Mesenchymal stem cell (in vitro differentiated cells and primary cell): ENCODE data around the gene GTF2F2.

Experiments
- DNase-seq: peaks from one replicate; pipeline ENCODE4 v3.0.0-alpha.2; 2013
- H2AFZ ChIP-seq: one replicate; pipeline ENCODE4 v1.6.1; 2013; ENCODE audit warnings: low read depth, mild to moderate bottlenecking, control low read depth, inconsistent platforms, low read length, moderate library complexity
- H2AK5ac ChIP-seq: 2 replicates; pipeline ENCODE4 v1.6.1; 2013; ENCODE audit warnings: low read length, moderate library complexity, mild to moderate bottlenecking, inconsistent platforms; ENCODE audit not compliant: severe bottlenecking
- H2BK120ac ChIP-seq: one replicate; pipeline ENCODE4 v1.6.1; 2013; ENCODE audit warnings: low read depth, mild to moderate bottlenecking, inconsistent platforms, low read length, moderate library complexity
- H2BK12ac ChIP-seq, 2 experiments: one replicate each; pipeline ENCODE4 v1.6.1; 2013; ENCODE audit warnings: inconsistent platforms in 2 of 2, low read length in 2 of 2, mild to moderate bottlenecking in 2 of 2, moderate library complexity in 2 of 2, control low read depth in 1 of 2
- H2BK15ac ChIP-seq: one replicate; pipeline ENCODE4 v1.6.1; 2013; ENCODE audit warnings: mild to moderate bottlenecking, low read depth, inconsistent platforms; ENCODE audit not compliant: poor library complexity, severe bottlenecking
- H2BK5ac ChIP-seq: 2 replicates; pipeline ENCODE4 v1.6.1; 2013; ENCODE audit warnings: low read depth, mild to moderate bottlenecking, low read length, control low read depth, inconsistent platforms; ENCODE audit not compliant: poor library complexity, severe bottlenecking
- H3K14ac ChIP-seq, 2 experiments: one replicate each; pipeline ENCODE4 v1.6.1; 2013; ENCODE audit warnings: inconsistent platforms in 2 of 2, low read length in 2 of 2, control low read depth in 1 of 2, mild to moderate bottlenecking in 1 of 2, moderate library complexity in 1 of 2
- H3K18ac ChIP-seq, 2 experiments: one replicate each; pipeline ENCODE4 v1.6.1; 2013; ENCODE audit warnings: inconsistent platforms in 2 of 2, low read length in 2 of 2, control low read depth in 1 of 2, low read depth in 1 of 2, mild to moderate bottlenecking in 1 of 2
- H3K23ac ChIP-seq, 2 experiments: one replicate each; pipeline ENCODE4 v1.6.1; 2013; ENCODE audit warnings: inconsistent platforms in 2 of 2, low read length in 2 of 2, mild to moderate bottlenecking in 2 of 2, moderate library complexity in 2 of 2, control low read depth in 1 of 2
- H3K27ac ChIP-seq: 2 replicates; pipeline ENCODE4 v1.5.1; 2013; ENCODE audit warnings: mild to moderate bottlenecking, moderate library complexity, low read length, control low read depth, inconsistent platforms; ENCODE audit not compliant: poor library complexity, severe bottlenecking
- H3K27me3 ChIP-seq, 2 experiments: 2 replicates each; pipeline versions ENCODE4 v1.6.1 to v1.7.0; 2013; ENCODE audit warnings: low read length in 2 of 2, mild to moderate bottlenecking in 2 of 2, moderate library complexity in 2 of 2, control low read depth in 1 of 2, inconsistent platforms in 1 of 2; ENCODE audit not compliant: control insufficient read depth in 1 of 2, insufficient read depth in 1 of 2
- H3K36me3 ChIP-seq, 2 experiments: 2 replicates each; pipeline versions ENCODE4 v1.6.1 to v1.7.0; 2013; ENCODE audit warnings: low read length in 2 of 2, control low read depth in 1 of 2, inconsistent platforms in 1 of 2, low read depth in 1 of 2, mild to moderate bottlenecking in 1 of 2; ENCODE audit not compliant: insufficient read depth in 2 of 2, control insufficient read depth in 1 of 2
- H3K4ac ChIP-seq, 2 experiments: one replicate each; pipeline ENCODE4 v1.6.1; 2013; ENCODE audit warnings: inconsistent platforms in 2 of 2, low read length in 2 of 2, mild to moderate bottlenecking in 2 of 2, moderate library complexity in 2 of 2, control low read depth in 1 of 2, low read depth in 1 of 2
- H3K4me1 ChIP-seq: 2 replicates; pipeline ENCODE4 v1.6.1; 2013; ENCODE audit warnings: low read depth, low read length, control low read depth; ENCODE audit not compliant: control insufficient read depth, insufficient read depth
- H3K4me2 ChIP-seq: 2 replicates; pipeline ENCODE4 v1.6.1; 2013; ENCODE audit warnings: low read length, mild to moderate bottlenecking, inconsistent platforms; ENCODE audit not compliant: poor library complexity, severe bottlenecking
- H3K4me3 ChIP-seq, 2 experiments: 2 replicates each; pipeline versions ENCODE4 v1.5.1 to v1.7.0; 2013; ENCODE audit warnings: low read length in 2 of 2, mild to moderate bottlenecking in 2 of 2, control low read depth in 1 of 2, low read depth in 1 of 2; ENCODE audit not compliant: insufficient read depth in 1 of 2
- H3K79me1 ChIP-seq: replicated peaks from 2 replicates; pipeline ENCODE4 v1.6.1; 2013; ENCODE audit warnings: mild to moderate bottlenecking, control low read depth, low read length, inconsistent platforms; ENCODE audit not compliant: poor library complexity, severe bottlenecking
- H3K9ac ChIP-seq: 2 replicates; pipeline ENCODE4 v1.7.0; 2013; ENCODE audit warnings: mild to moderate bottlenecking, low read length, moderate library complexity
- H3K9me3 ChIP-seq: 2 replicates; pipeline ENCODE4 v1.7.0; 2013; ENCODE audit warnings: mild to moderate bottlenecking, low read length; ENCODE audit not compliant: control insufficient read depth
- H4K8ac ChIP-seq: one replicate; pipeline ENCODE4 v1.6.1; 2013; ENCODE audit warnings: inconsistent platforms, mild to moderate bottlenecking, low read length, moderate library complexity
- H4K91ac ChIP-seq: one replicate; pipeline ENCODE4 v1.6.1; 2013; ENCODE audit warnings: mild to moderate bottlenecking, low read length, inconsistent platforms
- WGBS: methylation state at CpG from one replicate; pipeline ENCODE4 v1.1.7; 2013; ENCODE audit warnings: mixed read lengths; 5-methylcytosine and 5-hydroxymethylcytosine counted together

GTF2F2 gene

GRCh38 chr13:45195421-45195820 lies 75.1 kb downstream of the GTF2F2 start:
- H3K14ac ChIP-seq = no peak overlapping the region
- no CpG with 5 or more reads among the region's 1 CpG for WGBS

DNA sequence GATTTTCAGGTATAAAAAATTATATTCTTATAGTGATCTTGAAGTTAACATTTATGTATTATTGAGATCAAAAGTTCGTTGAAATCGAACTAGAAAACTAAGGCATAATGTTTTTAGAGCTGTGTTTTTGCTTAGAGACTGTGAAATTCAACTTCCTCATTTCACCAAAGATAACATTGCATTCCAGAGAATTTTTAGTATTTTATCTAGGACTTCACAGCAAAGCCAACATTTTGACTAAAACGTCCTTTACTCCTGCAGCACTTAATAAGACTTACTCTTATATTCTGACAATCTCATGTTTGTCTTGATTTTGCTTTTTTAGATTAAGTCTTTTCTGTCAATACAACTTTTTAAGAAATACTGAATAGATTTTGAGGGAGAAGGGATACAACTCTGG lies 75.8 kb downstream of the GTF2F2 start:
- Histone ChIP-seq H3K36me3 (no peaks in the 10 kb centered on the region), H2AFZ (no peak overlapping the region), H3K27ac (peak overlapping the region; percentile 26), H3K9me3 (no peaks in the 10 kb centered on the region), H3K23ac (no peak overlapping the region), H3K4me3 (no peak overlapping the region), H2BK5ac (no peak overlapping the region), H3K18ac (no peak overlapping the region), H3K79me1 (peaks cover 8% of the 10 kb centered on the region), H4K8ac (no peak overlapping the region), H3K14ac (no peak overlapping the region), H4K91ac (no peak overlapping the region), H2BK15ac (no peak overlapping the region), H2BK12ac (no peak overlapping the region), H3K9ac (no peak overlapping the region), H2BK120ac (no peak overlapping the region), H3K27me3 (no peaks in the 10 kb centered on the region), H3K4me1 (peaks cover 4% of the 10 kb centered on the region), H2AK5ac (no peak overlapping the region), H3K4me2 (no peak overlapping the region), H3K4ac (no peak overlapping the region)
- WGBS = no CpG with 5 or more reads among the region's 3 CpGs
- DNase-seq = no peak

More at GRCh38 chr13:45195421-45195820, 75.1 kb downstream of the GTF2F2 start:
- Histone ChIP-seq H4K91ac (no peak overlapping the region), H3K27me3 (no peaks in the 10 kb centered on the region), H3K9ac (peak overlapping the region; percentile 44), H3K18ac (no peak overlapping the region), H3K23ac (no peak overlapping the region), H2BK15ac (no peak overlapping the region), H3K27ac (peak overlapping the region; percentile 97), H3K4ac (no peak overlapping the region), H2BK5ac (peak overlapping the region; percentile 96), H2AFZ (no peak overlapping the region), H2BK120ac (no peak overlapping the region), H3K4me3 (no peak overlapping the region), H3K79me1 (peaks cover 6% of the 10 kb centered on the region), H3K4me1 (peaks cover 4% of the 10 kb centered on the region), H3K9me3 (no peaks in the 10 kb centered on the region), H4K8ac (no peak overlapping the region), H2AK5ac (peak overlapping the region; percentile 16), H3K4me2 (no peak overlapping the region), H2BK12ac (no peak overlapping the region), H3K36me3 (no peaks in the 10 kb centered on the region)
- DNase-seq = peak; percentile 52

- 63% methylated on average over 1 of the region's 1 CpG for WGBS
- Histone ChIP-seq H2BK5ac (no peak overlapping the region), H3K79me1 (peaks cover 8% of the 10 kb centered on the region), H3K27me3 (no peaks in the 10 kb centered on the region), H4K91ac (no peak overlapping the region), H3K14ac (no peak overlapping the region), H3K4ac (no peak overlapping the region), H2BK12ac (no peak overlapping the region), H3K18ac (no peak overlapping the region), H3K9me3 (no peaks in the 10 kb centered on the region), H2BK15ac (no peak overlapping the region), H2BK120ac (no peak overlapping the region), H4K8ac (no peak overlapping the region), H3K4me1 (peaks cover 4% of the 10 kb centered on the region), H3K9ac (no peak overlapping the region), H3K4me2 (no peak overlapping the region), H3K4me3 (no peak overlapping the region), H2AFZ (no peak overlapping the region), H3K36me3 (no peaks in the 10 kb centered on the region), H3K27ac (peak overlapping the region; percentile 63), H2AK5ac (peak overlapping the region; percentile 76), H3K23ac (no peak overlapping the region)
- DNase-seq = peak; percentile 62
These were observed 76.3 kb downstream of the GTF2F2 start for GRCh38 chr13:45196622-45197021.

DNA sequence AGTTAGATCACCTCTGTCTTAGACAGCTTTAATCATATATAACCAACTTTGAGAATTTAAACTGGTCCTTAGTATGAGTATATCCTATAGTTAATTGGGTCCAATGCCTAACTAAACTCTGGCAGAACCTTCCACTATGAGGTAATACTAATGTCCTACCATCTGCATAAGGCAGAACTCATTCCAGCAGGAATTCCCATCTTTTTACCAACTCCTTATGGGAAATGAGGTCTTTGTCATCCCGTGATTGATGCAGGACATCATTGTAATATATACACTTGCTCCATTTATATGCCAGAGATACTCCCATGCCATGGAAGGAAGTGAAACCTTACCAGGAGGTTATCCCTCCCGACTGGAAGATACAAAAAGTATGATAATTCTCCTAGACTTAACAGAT lies 77.7 kb downstream of the GTF2F2 start:
- H3K4me2 ChIP-seq = no peak overlapping the region
- H3K23ac ChIP-seq = no peak overlapping the region
- H3K27me3 ChIP-seq = no peaks in the 10 kb centered on the region
- no peak overlapping the region for H2AK5ac ChIP-seq
- H4K91ac ChIP-seq = no peak overlapping the region
- H3K27ac ChIP-seq = no peak overlapping the region
- H3K4ac ChIP-seq = no peak overlapping the region
- no peak overlapping the region for H2AFZ ChIP-seq
- no peak for DNase-seq
- H3K4me1 ChIP-seq = peaks cover 4% of the 10 kb centered on the region
- H4K8ac ChIP-seq = no peak overlapping the region
- no peak overlapping the region for H2BK120ac ChIP-seq
- no peak overlapping the region for H3K14ac ChIP-seq
- H3K9ac ChIP-seq = no peak overlapping the region
- H2BK15ac ChIP-seq = no peak overlapping the region
- no peak overlapping the region for H2BK12ac ChIP-seq
- no peak overlapping the region for H3K18ac ChIP-seq
- no peak overlapping the region for H3K4me3 ChIP-seq
- no peaks in the 10 kb centered on the region for H3K9me3 ChIP-seq
- H3K79me1 ChIP-seq = peaks cover 11% of the 10 kb centered on the region
- H3K36me3 ChIP-seq = no peaks in the 10 kb centered on the region
- WGBS = 94% methylated on average over 2 of the region's 2 CpGs
- H2BK5ac ChIP-seq = no peak overlapping the region
